Measurements from ENCODE around the gene RIT2.

- TF ChIP-seq CTCF (IDR thresholded peaks at IDR 0.05) (no peak), POLR2A (IDR thresholded peaks at IDR 0.05) (no peak)
Measured at GRCh38 chr18:43043626-43044025, 71.9 kb downstream of the RIT2 start.

All from Peyer's patch (tissue), 4 donors.